NCI-H146 (cell line): ENCODE measurements around the gene ST8SIA5.
A peak's percentile ranks its signal among the peaks of the same experiment; 100 is the strongest.

Source experiments
- DNase-seq: peaks from one replicate; lab custom pipeline; 2025; lab: John Stamatoyannopoulos, UW

Gene ST8SIA5

GRCh38 chr18:46706968-46707367 is 49.9 kb downstream of the ST8SIA5 start:
- no peak for DNase-seq

GRCh38 chr18:46705521-46705920 is 51.3 kb downstream of the ST8SIA5 start:
- no peak for DNase-seq

GRCh38 chr18:46704816-46705215 is 52.0 kb downstream of the ST8SIA5 start:
- no peak for DNase-seq

GRCh38 chr18:46704189-46704588 is 52.7 kb downstream of the ST8SIA5 start:
- DNase-seq: no peak

- no peak for DNase-seq
Measured at GRCh38 chr18:46702471-46702870, 54.4 kb downstream of the ST8SIA5 start.

GRCh38 chr18:46700066-46700824 is 56.6 kb downstream of the ST8SIA5 start:
- no peak for DNase-seq

- DNase-seq: no peak
Measured at GRCh38 chr18:46696702-46697101, 60.2 kb downstream of the ST8SIA5 start.

GRCh38 chr18:46696268-46696667 is 60.6 kb downstream of the ST8SIA5 start:
- DNase-seq: no peak

- DNase-seq: no peak
Measured at GRCh38 chr18:46693996-46694395, 62.9 kb downstream of the ST8SIA5 start.

GRCh38 chr18:46688853-46689525 is 67.9 kb downstream of the ST8SIA5 start:
- DNase-seq: no peak

- no peak for DNase-seq
Measured at GRCh38 chr18:46686186-46686585, 70.7 kb downstream of the ST8SIA5 start.

- DNase-seq: no peak
Measured at GRCh38 chr18:46683252-46683651, 73.6 kb downstream of the ST8SIA5 start.

GRCh38 chr18:46680784-46681695 is 75.8 kb downstream of the ST8SIA5 start:
- no peak for DNase-seq

- no peak for DNase-seq
Measured at GRCh38 chr18:46679846-46680598, 76.8 kb downstream of the ST8SIA5 start.

GRCh38 chr18:46678785-46679399 is 78.0 kb downstream of the ST8SIA5 start:
- no peak for DNase-seq

GRCh38 chr18:46678041-46678440 is 78.8 kb downstream of the ST8SIA5 start:
- DNase-seq: no peak

GRCh38 chr18:46677611-46678010 is 79.2 kb downstream of the ST8SIA5 start:
- no peak for DNase-seq

- peak; percentile 88 for DNase-seq
Measured at GRCh38 chr18:46676182-46676835, 80.5 kb downstream of the ST8SIA5 start.

GRCh38 chr18:46675112-46675511 is 81.7 kb downstream of the ST8SIA5 start:
- no peak for DNase-seq

- DNase-seq: no peak
Measured at GRCh38 chr18:46672062-46672970, 84.5 kb downstream of the ST8SIA5 start.
